ENCODE data around the gene CTNNBL1.
"Not testable (repeated sequence)": the region's sequence is repeated elsewhere in the genome, so short reads cannot be mapped to it uniquely, and the experiment has no call there.

The CTNNBL1 gene

GRCh38 chr20:37713396-37713795 lies 19.6 kb downstream of the CTNNBL1 start:
- DNase-seq: no peak

- DNase-seq: no peak
Observed at GRCh38 chr20:37714978-37715672, 21.3 kb downstream of the CTNNBL1 start.

- DNase-seq: no peak
Observed at GRCh38 chr20:37721751-37722150, 27.9 kb downstream of the CTNNBL1 start.

GRCh38 chr20:37722312-37722711 lies 28.5 kb downstream of the CTNNBL1 start:
- not testable (repeated sequence) for DNase-seq

- no peak for DNase-seq
Observed at GRCh38 chr20:37723668-37724067, 29.8 kb downstream of the CTNNBL1 start.

GRCh38 chr20:37725165-37725564 lies 31.3 kb downstream of the CTNNBL1 start:
- DNase-seq: no peak

- no peak for DNase-seq
Observed at GRCh38 chr20:37725855-37726254, 32.0 kb downstream of the CTNNBL1 start.

- DNase-seq: no peak
Observed at GRCh38 chr20:37726321-37726720, 32.5 kb downstream of the CTNNBL1 start.

- DNase-seq: no peak
Observed at GRCh38 chr20:37726971-37727956, 33.4 kb downstream of the CTNNBL1 start.

- DNase-seq: no peak
Observed at GRCh38 chr20:37727957-37728634, 34.3 kb downstream of the CTNNBL1 start.

GRCh38 chr20:37728635-37728983 lies 34.8 kb downstream of the CTNNBL1 start:
- no peak for DNase-seq

GRCh38 chr20:37729452-37729851 lies 35.6 kb downstream of the CTNNBL1 start:
- no peak for DNase-seq

GRCh38 chr20:37729909-37730308 lies 36.1 kb downstream of the CTNNBL1 start:
- no peak for DNase-seq

GRCh38 chr20:37733416-37733815 lies 39.6 kb downstream of the CTNNBL1 start:
- no peak for DNase-seq

GRCh38 chr20:37734228-37734985 lies 40.6 kb downstream of the CTNNBL1 start:
- no peak for DNase-seq

GRCh38 chr20:37735541-37735940 lies 41.7 kb downstream of the CTNNBL1 start:
- no peak for DNase-seq

- DNase-seq: no peak
Observed at GRCh38 chr20:37736132-37736531, 42.3 kb downstream of the CTNNBL1 start.

- DNase-seq: no peak
Observed at GRCh38 chr20:37737826-37738420, 44.1 kb downstream of the CTNNBL1 start.

- DNase-seq: no peak
Observed at GRCh38 chr20:37741055-37741454, 47.2 kb downstream of the CTNNBL1 start.

GRCh38 chr20:37741570-37741969 lies 47.7 kb downstream of the CTNNBL1 start:
- no peak for DNase-seq

- DNase-seq: no peak
Observed at GRCh38 chr20:37742131-37742530, 48.3 kb downstream of the CTNNBL1 start.

- no peak for DNase-seq
Observed at GRCh38 chr20:37744347-37744746, 50.5 kb downstream of the CTNNBL1 start.

Measured in amniotic stem cell (primary cell).